ENCODE data around the gene SEMA4D.

The SEMA4D gene

GRCh38 chr9:89364666-89365531, 133.0 kb downstream of the SEMA4D start:
- Histone ChIP-seq H3K27ac (replicated peaks) (no peak overlapping the region), H3K27me3 (ENCODE audit: insufficient read depth, poor library complexity, severe bottlenecking) (no peaks in the 10 kb centered on the region), H3K4me3 (replicated peaks; ENCODE audit: insufficient read depth, low read length) (no peak overlapping the region)
- no peak for DNase-seq (ENCODE audit: low read depth in 1 of 2, low spot score in 1 of 2)
- TF ChIP-seq POLR2AphosphoS5 (IDR thresholded peaks at IDR 0.05; ENCODE audit: low read depth) (no peak), GABPA (IDR thresholded peaks at IDR 0.05; ENCODE audit: low read depth) (no peak), REST (IDR thresholded peaks at IDR 0.05; ENCODE audit: insufficient replicate concordance, low read depth) (no peak), SPI1 (IDR thresholded peaks at IDR 0.05; ENCODE audit: borderline replicate concordance, low read depth) (no peak)
- TF ChIP-seq, protein P1, sequence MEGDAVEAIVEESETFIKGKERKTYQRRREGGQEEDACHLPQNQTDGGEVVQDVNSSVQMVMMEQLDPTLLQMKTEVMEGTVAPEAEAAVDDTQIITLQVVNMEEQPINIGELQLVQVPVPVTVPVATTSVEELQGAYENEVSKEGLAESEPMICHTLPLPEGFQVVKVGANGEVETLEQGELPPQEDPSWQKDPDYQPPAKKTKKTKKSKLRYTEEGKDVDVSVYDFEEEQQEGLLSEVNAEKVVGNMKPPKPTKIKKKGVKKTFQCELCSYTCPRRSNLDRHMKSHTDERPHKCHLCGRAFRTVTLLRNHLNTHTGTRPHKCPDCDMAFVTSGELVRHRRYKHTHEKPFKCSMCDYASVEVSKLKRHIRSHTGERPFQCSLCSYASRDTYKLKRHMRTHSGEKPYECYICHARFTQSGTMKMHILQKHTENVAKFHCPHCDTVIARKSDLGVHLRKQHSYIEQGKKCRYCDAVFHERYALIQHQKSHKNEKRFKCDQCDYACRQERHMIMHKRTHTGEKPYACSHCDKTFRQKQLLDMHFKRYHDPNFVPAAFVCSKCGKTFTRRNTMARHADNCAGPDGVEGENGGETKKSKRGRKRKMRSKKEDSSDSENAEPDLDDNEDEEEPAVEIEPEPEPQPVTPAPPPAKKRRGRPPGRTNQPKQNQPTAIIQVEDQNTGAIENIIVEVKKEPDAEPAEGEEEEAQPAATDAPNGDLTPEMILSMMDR (IDR thresholded peaks at IDR 0.05; ENCODE audit: insufficient read depth, low read length): no peak

GRCh38 chr9:89363921-89364665, 133.8 kb downstream of the SEMA4D start:
- H3K27ac ChIP-seq (replicated peaks): no peak overlapping the region
- DNase-seq (ENCODE audit: low read depth in 1 of 2, low spot score in 1 of 2): no peak
- TF ChIP-seq POLR2AphosphoS5 (IDR thresholded peaks at IDR 0.05; ENCODE audit: low read depth): peak; percentile 32; the same call in 1 of the 2 replicates
- TF ChIP-seq REST (IDR thresholded peaks at IDR 0.05; ENCODE audit: insufficient replicate concordance, low read depth): no peak

GRCh38 chr9:89363311-89363670, 134.6 kb downstream of the SEMA4D start:
- TF ChIP-seq POLR2AphosphoS5 (IDR thresholded peaks at IDR 0.05; ENCODE audit: low read depth) (no peak), GABPA (IDR thresholded peaks at IDR 0.05; ENCODE audit: low read depth) (no peak)
- TF ChIP-seq, protein P1 (IDR thresholded peaks at IDR 0.05; ENCODE audit: insufficient read depth, low read length): no peak
- Histone ChIP-seq H3K27ac (replicated peaks) (no peak overlapping the region), H3K27me3 (ENCODE audit: insufficient read depth, poor library complexity, severe bottlenecking) (no peaks in the 10 kb centered on the region), H3K4me3 (replicated peaks; ENCODE audit: insufficient read depth, low read length) (no peak overlapping the region)
- no peak for DNase-seq (ENCODE audit: low read depth in 1 of 2, low spot score in 1 of 2)

More at GRCh38 chr9:89363921-89364665, 133.8 kb downstream of the SEMA4D start:
- Histone ChIP-seq H3K4me3 (replicated peaks; ENCODE audit: insufficient read depth, low read length) (no peak overlapping the region), H3K27me3 (ENCODE audit: insufficient read depth, poor library complexity, severe bottlenecking) (no peaks in the 10 kb centered on the region)

DNA sequence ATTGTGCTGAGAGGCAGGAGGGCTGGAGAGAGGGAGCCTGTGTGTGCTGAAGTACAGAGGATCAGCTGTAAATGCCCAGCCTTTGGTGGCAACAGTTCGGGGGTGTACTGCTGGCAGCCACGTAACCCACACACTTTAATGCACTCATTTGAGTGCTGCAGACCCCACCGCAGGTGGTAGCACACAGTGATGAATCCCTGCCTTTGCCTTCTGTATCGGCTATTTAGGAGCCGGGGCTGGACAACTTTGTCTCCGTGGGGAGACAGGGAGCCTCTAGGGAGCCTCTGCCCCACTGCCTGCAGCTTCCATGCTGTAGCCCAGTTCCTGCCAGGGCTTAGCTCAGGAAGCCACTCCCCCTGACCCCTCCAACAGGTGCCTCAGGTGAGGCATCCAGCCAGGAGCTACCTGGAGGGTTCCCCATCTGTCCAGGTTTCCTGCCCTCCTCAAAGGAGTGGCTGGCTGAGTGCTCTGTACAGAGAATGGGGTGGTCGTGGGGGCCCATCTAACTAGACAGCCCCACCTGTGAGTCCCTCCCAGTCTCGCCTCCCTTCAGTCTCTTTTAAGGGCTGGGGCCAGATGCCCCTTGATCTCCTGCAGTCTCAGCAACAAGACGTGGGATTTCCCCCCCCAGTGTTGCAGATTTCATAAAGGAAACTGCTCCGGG, 135.1 kb downstream of the SEMA4D start:
- Histone ChIP-seq H3K27me3 (ENCODE audit: insufficient read depth, poor library complexity, severe bottlenecking) (no peaks in the 10 kb centered on the region), H3K4me3 (replicated peaks; ENCODE audit: insufficient read depth, low read length) (no peak overlapping the region), H3K27ac (replicated peaks) (no peak overlapping the region)
- DNase-seq (ENCODE audit: low read depth in 1 of 2, low spot score in 1 of 2): no peak
- TF ChIP-seq REST (IDR thresholded peaks at IDR 0.05; ENCODE audit: insufficient replicate concordance, low read depth) (no peak), SPI1 (IDR thresholded peaks at IDR 0.05; ENCODE audit: borderline replicate concordance, low read depth) (no peak), GABPA (IDR thresholded peaks at IDR 0.05; ENCODE audit: low read depth) (no peak), POLR2AphosphoS5 (IDR thresholded peaks at IDR 0.05; ENCODE audit: low read depth) (no peak)
- TF ChIP-seq, protein P1 (IDR thresholded peaks at IDR 0.05; ENCODE audit: insufficient read depth, low read length): no peak

Data from HL-60 (cell line).